ENCODE results near the gene KCTD12. TPM values are rescaled to one million over a fixed set of nuclear protein-coding genes. Genes with fewer than 3 reads are reported as not detected.

The KCTD12 gene
- total RNA-seq, 2 donors from 2014 or later: 89.8 to 99.7 TPM

DNA sequence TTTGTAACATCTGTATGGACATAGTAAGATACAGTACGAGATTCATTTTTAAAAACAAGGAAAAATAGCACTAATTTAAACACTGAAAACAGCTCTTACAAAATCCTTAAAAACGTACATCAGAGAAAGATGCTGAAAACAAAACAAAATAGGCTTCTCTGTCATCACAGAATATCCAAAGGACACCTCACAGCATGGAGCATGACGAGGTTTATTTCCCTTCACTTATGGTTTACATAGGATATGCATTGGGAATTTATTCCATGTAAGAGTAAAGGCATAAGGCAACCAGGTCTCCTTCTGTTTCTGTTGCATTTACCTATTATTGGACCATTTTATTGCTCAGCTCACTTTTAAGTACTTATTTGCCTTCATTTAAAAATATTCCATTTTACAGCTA, 3.0 kb downstream of the KCTD12 start:
- Histone ChIP-seq H3K36me3 (no peaks in the 10 kb centered on the region), H3K27me3 (replicated peaks; ENCODE audit: insufficient read depth) (no peaks in the 10 kb centered on the region), H3K4me3 (peak overlapping the region; percentile 90), H3K27ac (no peak overlapping the region), H3K4me1 (ENCODE audit: control insufficient read depth in 1 of 2, low read depth in 2 of 2) (peaks cover 9 to 52% of the 10 kb centered on the region in 2 donors), H3K9me3 (no peaks in the 10 kb centered on the region)
- no peak for ATAC-seq (ENCODE audit: insufficient number of reproducible peaks, low FRiP score, low read depth)
- TF ChIP-seq CTCF (IDR thresholded peaks at IDR 0.05): no peak
- DNase-seq (ENCODE audit: low spot score): no peak

- no peaks in the 10 kb centered on the region for H3K36me3 ChIP-seq
- TF ChIP-seq CTCF (IDR thresholded peaks at IDR 0.05): no peak
- H3K4me3 ChIP-seq: peak overlapping the region; percentile 90
- H3K4me1 ChIP-seq (ENCODE audit: control insufficient read depth in 1 of 2, low read depth in 2 of 2): peaks cover 7 to 44% of the 10 kb centered on the region in 2 donors
- DNase-seq (ENCODE audit: low spot score) (no peak), ATAC-seq (ENCODE audit: insufficient number of reproducible peaks, low FRiP score, low read depth) (no peak)
- peak overlapping the region in 1 of 2 donors; percentile 43 for H3K27ac ChIP-seq
- no peaks in the 10 kb centered on the region for H3K9me3 ChIP-seq
- H3K27me3 ChIP-seq (replicated peaks; ENCODE audit: insufficient read depth): no peaks in the 10 kb centered on the region
These were observed 3.8 kb downstream of the KCTD12 start for GRCh38 chr13:76882431-76882830.

- TF ChIP-seq CTCF (IDR thresholded peaks at IDR 0.05): no peak
- peak overlapping the region; percentile 69 to 75 for H3K27ac ChIP-seq
- peak overlapping the region; percentile 55 for H3K4me3 ChIP-seq
- no peaks in the 10 kb centered on the region for H3K36me3 ChIP-seq
- H3K27me3 ChIP-seq (replicated peaks; ENCODE audit: insufficient read depth): no peaks in the 10 kb centered on the region
- peaks cover 4 to 42% of the 10 kb centered on the region in 2 donors for H3K4me1 ChIP-seq (ENCODE audit: control insufficient read depth in 1 of 2, low read depth in 2 of 2)
- ATAC-seq (ENCODE audit: insufficient number of reproducible peaks, low FRiP score, low read depth): no peak
- H3K9me3 ChIP-seq: no peaks in the 10 kb centered on the region
- no peak for DNase-seq (ENCODE audit: low spot score)
These were observed 6.3 kb downstream of the KCTD12 start for GRCh38 chr13:76879883-76880270.

- DNase-seq (ENCODE audit: low spot score) (peak; percentile 47), ATAC-seq (ENCODE audit: insufficient number of reproducible peaks, low FRiP score, low read depth) (peak; percentile 98)
- Histone ChIP-seq H3K27ac (peak overlapping the region; percentile 69 to 75), H3K36me3 (no peaks in the 10 kb centered on the region), H3K4me3 (peak overlapping the region; percentile 55), H3K9me3 (no peaks in the 10 kb centered on the region), H3K27me3 (replicated peaks; ENCODE audit: insufficient read depth) (no peaks in the 10 kb centered on the region), H3K4me1 (ENCODE audit: control insufficient read depth in 1 of 2, low read depth in 2 of 2) (peaks cover 4 to 42% of the 10 kb centered on the region in 2 donors)
- no peak for TF ChIP-seq CTCF (IDR thresholded peaks at IDR 0.05)
These were observed 6.9 kb downstream of the KCTD12 start for GRCh38 chr13:76879203-76879882.

DNA sequence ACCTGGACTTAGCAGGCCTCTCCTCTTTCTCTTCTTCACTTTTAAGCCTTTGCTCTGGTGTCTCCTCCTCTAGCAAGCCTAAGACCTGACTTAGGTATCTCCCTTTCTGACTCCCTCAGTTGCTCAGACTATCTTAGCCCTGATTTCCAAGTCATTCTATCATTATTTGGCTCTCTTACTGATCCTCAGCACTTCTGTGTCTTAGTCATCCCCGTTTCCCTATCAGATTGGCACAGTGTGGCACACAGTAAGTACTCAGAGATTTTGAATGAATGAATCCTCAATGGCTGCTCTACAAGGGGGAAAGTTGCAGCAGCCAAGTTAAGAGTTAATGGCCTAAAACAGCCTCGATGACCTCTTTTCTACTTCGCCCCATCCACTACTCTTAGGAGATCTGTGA, 8.2 kb downstream of the KCTD12 start:
- peaks cover 4 to 34% of the 10 kb centered on the region in 2 donors for H3K4me1 ChIP-seq (ENCODE audit: control insufficient read depth in 1 of 2, low read depth in 2 of 2)
- no peak overlapping the region for H3K4me3 ChIP-seq
- H3K9me3 ChIP-seq: no peaks in the 10 kb centered on the region
- DNase-seq (ENCODE audit: low spot score) (no peak), ATAC-seq (ENCODE audit: insufficient number of reproducible peaks, low FRiP score, low read depth) (no peak)
- no peak overlapping the region for H3K27ac ChIP-seq
- no peak for TF ChIP-seq CTCF (IDR thresholded peaks at IDR 0.05)
- H3K36me3 ChIP-seq: no peaks in the 10 kb centered on the region
- no peaks in the 10 kb centered on the region for H3K27me3 ChIP-seq (replicated peaks; ENCODE audit: insufficient read depth)
